ENCODE measurements around the gene BCS1L. TPM values are rescaled to one million over a fixed set of nuclear protein-coding genes. Genes with fewer than 3 reads are reported as not detected.

The BCS1L gene
- total and polyA plus RNA-seq, 2 of the 8 experiments (the other 6 are each of a cell fraction or from before 2014, with no cell fraction given): 23.7 to 37.1 TPM

DNA sequence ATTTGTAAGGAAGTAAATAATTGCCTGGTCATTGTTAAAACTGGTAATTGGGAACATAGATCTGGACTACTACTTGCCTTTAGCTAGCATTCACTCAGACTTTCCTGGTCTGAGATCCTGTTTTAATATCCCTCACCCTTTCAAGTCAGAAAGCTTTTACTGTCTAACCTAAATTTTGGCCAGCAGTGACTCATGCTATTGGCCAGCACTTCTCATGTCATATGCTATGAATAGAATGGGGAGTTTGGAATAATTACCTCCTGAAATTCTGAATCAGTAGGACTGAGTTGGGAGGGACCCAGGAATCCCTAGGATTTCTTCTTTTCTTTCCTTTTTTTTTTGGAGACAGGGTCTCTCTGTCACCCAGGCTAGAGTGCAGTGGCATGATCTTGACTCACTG, 31.8 kb downstream of the BCS1L start:
- H3K56ac ChIP-seq (replicated peaks; ENCODE audit: insufficient read length, low read depth, low read length): no peak overlapping the region
- H3K9me3 ChIP-seq (ENCODE audit: insufficient read depth in 2 of 2, low read depth in 1 of 2, low read length in 1 of 2): no peaks in the 10 kb centered on the region
- H4K20me1 ChIP-seq (replicated peaks in 1 of 2; ENCODE audit: control insufficient read depth in 1 of 2, insufficient read depth in 2 of 2, low read length in 2 of 2): no peaks in the 10 kb centered on the region
- DNase-seq (ENCODE audit: low read depth in 1 of 2, low spot score in 2 of 2) (no peak), FAIRE-seq (no peak)
- H3K36me3 ChIP-seq (ENCODE audit: control insufficient read depth in 2 of 4, insufficient read depth in 4 of 4, low read length in 3 of 4): peaks cover 0 to 28% (median 13%) of the 10 kb centered on the region in 4 experiments; a peak in 5 of 8 replicates
- no peak overlapping the region for H4K5ac ChIP-seq (ENCODE audit: insufficient read length, low read depth, low read length)
- H3K23ac ChIP-seq (ENCODE audit: insufficient read length): no peak overlapping the region
- H3K79me2 ChIP-seq (ENCODE audit: control insufficient read depth in 1 of 2, insufficient read depth in 2 of 2, low read length in 2 of 2): no peaks in the 10 kb centered on the region
- H3K4me3 ChIP-seq (ENCODE audit: extremely low read depth in 1 of 4, insufficient read depth in 2 of 4, low read depth in 3 of 4, low read length in 4 of 4): no peak overlapping the region
- H3K18ac ChIP-seq (ENCODE audit: extremely low read depth, low read length): no peak overlapping the region
- no peak overlapping the region for H2AK5ac ChIP-seq (ENCODE audit: low read depth, low read length)
- no peaks in the 10 kb centered on the region; the same call in 1 of the 2 replicates for H3K23me2 ChIP-seq (ENCODE audit: low read depth, low read length)
- no peak overlapping the region for H3K4me2 ChIP-seq (ENCODE audit: insufficient read depth in 1 of 2, low read depth in 2 of 2, low read length in 2 of 2)
- H2BK5ac ChIP-seq (ENCODE audit: low read depth, low read length): no peak overlapping the region
- no peak for TF ChIP-seq KDM1A (IDR thresholded peaks at IDR 0.05; ENCODE audit: borderline replicate concordance, low read length)
- no peak for TF ChIP-seq POU5F1 (IDR thresholded peaks at IDR 0.05; ENCODE audit: low read depth, low read length)
- TF ChIP-seq YY1 (IDR thresholded peaks at IDR 0.05; ENCODE audit: low read depth, low read length): no peak
- TF ChIP-seq GTF2F1 (IDR thresholded peaks at IDR 0.05; ENCODE audit: borderline replicate concordance, low read depth, low read length): no peak
- TF ChIP-seq SIRT6 (IDR thresholded peaks at IDR 0.05; ENCODE audit: low read length): no peak
- TF ChIP-seq BCL11A (IDR thresholded peaks at IDR 0.05; ENCODE audit: low read depth in 2 of 2, low read length in 2 of 2): no peak
- no peak overlapping the region for H3K9ac ChIP-seq (replicated peaks in 1 of 4; ENCODE audit: extremely low read depth in 1 of 4, low read depth in 3 of 4, low read length in 3 of 4)
- H3K4me1 ChIP-seq (replicated peaks in 1 of 4; ENCODE audit: control insufficient read depth in 3 of 4, insufficient read depth in 4 of 4, low read length in 3 of 4): no peaks in the 10 kb centered on the region
- no peak overlapping the region for H3K4ac ChIP-seq (replicated peaks; ENCODE audit: insufficient read length, low read depth, low read length)
- H3K27me3 ChIP-seq (replicated peaks in 1 of 4; ENCODE audit: control insufficient read depth in 3 of 4, extremely low read depth in 1 of 4, insufficient read depth in 3 of 4, low read length in 3 of 4): no peaks in the 10 kb centered on the region
- no peak overlapping the region for H3K27ac ChIP-seq (ENCODE audit: low read depth, low read length)
- H4K91ac ChIP-seq (replicated peaks; ENCODE audit: insufficient read length, low read length): no peak overlapping the region
- H3K14ac ChIP-seq (ENCODE audit: insufficient read length): no peak overlapping the region
- H4K8ac ChIP-seq (ENCODE audit: extremely low read depth, insufficient read depth, low read length): no peak overlapping the region
- H2BK15ac ChIP-seq (ENCODE audit: low read length): no peak overlapping the region
- H3K79me1 ChIP-seq (ENCODE audit: low read depth, low read length): no peaks in the 10 kb centered on the region
- ChIA-PET POLR2A (ENCODE audit: partially characterized antibody) (no interaction called here), CTCF (ENCODE audit: partially characterized antibody) (interaction anchor here (0.6 to 0.7 kb wide), 2 partner anchors 19 to 275 kb away, joined by 3 read pairs; partner anchors contain the start of genes RNF25 and STK36)
- H2AFZ ChIP-seq (ENCODE audit: low read length): no peak overlapping the region
- H2BK120ac ChIP-seq (replicated peaks; ENCODE audit: low read depth, low read length): no peak overlapping the region
- no peak overlapping the region for H2BK20ac ChIP-seq (ENCODE audit: low read length)
- H2BK12ac ChIP-seq (ENCODE audit: low read depth, low read length): no peak overlapping the region
